GM19035 (cell line): Measurements from ENCODE around the gene PIK3R2.

Experiments
- ATAC-seq: cut with Tn5 transposase; IDR thresholded peaks from one replicate; pipeline ENCODE4 v1.9.1; 2021; ENCODE audit not compliant: unreplicated experiment

PIK3R2 gene

DNA sequence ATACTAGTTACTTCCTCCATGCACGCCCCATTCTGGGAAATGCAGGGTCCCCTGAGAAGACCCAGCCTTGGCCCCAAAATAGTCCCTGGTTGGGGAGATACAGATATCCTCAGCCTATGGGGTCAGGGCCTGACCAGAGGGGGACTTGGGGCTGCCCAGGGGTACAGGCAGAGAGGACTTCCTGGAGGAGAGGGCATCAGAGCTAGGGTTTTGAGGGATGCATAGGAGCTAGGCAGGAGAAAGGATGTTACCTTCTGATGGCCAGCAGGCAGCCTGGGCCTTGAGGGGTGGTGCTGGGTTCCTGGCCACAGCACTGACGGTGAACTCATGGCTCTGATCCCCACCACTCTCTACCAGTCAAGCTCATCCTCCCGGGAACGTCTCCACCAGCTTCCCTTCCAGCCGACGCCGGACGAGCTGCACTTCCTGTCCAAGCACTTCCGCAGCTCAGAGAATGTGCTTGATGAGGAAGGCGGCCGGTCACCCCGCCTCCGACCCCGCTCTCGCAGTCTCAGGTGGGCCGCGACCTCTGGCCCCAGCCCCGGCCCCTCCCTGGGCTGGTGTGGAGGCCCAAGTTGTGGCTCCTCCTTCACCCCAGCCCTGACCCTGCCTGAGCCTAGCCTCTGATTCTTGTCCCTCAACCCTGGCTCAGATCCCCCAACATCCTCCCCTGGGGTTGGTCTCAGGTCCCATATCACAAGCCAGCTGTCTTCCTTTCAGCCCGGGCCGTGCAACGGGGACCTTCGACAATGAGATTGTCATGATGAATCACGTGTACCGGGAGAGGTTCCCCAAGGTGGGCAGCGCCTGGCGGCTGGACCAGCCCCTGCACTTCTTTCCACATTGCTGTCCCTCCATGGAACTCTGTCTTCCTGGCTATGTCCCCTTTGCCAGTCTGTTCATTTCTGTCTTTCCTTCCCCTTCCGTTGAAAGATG, 29.8 kb upstream of the PIK3R2 start:
- no peak for ATAC-seq

DNA sequence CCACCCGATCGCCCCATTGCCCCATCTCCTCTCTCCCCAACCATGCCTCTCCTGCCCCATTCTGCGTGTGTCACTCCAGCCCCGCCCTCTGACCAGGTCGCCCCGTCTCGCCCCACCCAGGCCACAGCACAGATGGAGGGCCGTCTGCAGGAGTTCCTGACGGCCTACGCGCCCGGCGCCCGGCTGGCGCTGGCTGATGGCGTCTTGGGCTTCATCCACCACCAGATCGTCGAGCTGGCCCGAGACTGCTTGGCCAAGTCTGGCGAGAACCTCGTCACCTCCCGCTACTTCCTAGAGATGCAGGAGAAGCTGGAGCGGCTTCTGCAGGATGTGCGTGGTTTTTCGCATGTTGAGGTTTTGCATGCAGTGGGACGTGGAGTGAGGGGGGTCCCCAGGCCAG, 29.1 kb upstream of the PIK3R2 start:
- ATAC-seq = no peak

DNA sequence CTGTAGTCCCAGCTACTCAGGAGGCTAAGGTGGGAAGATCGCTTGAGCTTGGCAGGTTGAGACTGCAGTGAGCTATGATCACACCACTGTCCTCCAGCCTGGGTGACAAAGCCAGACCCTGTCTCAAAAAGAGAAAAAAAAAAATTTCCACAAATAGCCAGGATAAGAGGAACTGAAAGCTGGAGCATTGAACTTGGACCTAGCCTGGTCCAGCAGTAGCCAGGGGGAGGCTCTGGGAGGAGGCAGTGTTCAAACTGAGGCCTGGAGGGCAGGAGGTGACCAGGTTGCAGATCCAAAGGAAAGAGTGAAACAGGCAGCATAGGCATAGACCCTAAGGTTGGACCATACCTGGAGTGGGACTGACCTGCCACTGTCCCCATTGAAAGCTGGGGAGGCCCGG, 26.9 kb upstream of the PIK3R2 start:
- ATAC-seq = no peak

DNA sequence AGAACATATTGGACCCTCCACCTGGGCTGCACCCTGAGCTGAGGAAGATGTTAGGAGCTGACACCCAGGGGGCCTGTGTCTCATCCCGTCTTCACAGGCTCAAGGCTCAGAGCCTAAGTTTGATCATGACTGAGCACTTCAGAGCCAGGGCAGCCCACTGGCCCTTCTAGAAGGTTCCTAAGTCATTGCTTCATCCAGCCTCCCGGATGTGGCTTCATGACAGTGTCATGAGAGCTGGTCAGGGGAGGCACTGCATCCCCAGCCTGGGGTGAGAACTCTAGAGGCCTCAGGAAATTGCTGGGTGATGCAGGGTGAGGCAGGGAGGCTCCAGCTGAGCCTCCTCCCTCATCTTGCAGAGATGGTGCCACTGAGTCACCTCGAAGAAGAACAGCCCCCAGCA, 24.9 kb upstream of the PIK3R2 start:
- ATAC-seq = no peak

DNA sequence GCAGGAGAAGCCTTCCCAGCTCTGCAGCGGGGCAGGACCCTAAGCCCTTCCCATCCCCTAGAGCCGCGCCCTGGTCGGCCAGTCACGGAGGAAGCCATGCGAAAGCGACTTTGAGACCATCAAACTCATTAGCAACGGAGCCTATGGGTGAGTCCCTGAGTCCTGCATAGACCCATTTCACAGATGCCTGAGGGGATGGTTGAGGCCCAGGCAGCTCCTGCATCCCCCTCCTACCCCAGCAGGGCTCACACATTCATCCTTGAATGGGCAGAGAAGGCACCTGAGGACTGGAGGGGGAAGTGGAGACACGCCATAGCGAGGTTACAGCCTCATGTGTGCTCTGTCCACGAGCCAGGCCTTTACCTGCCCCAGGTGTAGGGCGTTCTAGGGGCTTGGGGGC, 24.2 kb upstream of the PIK3R2 start:
- no peak for ATAC-seq

DNA sequence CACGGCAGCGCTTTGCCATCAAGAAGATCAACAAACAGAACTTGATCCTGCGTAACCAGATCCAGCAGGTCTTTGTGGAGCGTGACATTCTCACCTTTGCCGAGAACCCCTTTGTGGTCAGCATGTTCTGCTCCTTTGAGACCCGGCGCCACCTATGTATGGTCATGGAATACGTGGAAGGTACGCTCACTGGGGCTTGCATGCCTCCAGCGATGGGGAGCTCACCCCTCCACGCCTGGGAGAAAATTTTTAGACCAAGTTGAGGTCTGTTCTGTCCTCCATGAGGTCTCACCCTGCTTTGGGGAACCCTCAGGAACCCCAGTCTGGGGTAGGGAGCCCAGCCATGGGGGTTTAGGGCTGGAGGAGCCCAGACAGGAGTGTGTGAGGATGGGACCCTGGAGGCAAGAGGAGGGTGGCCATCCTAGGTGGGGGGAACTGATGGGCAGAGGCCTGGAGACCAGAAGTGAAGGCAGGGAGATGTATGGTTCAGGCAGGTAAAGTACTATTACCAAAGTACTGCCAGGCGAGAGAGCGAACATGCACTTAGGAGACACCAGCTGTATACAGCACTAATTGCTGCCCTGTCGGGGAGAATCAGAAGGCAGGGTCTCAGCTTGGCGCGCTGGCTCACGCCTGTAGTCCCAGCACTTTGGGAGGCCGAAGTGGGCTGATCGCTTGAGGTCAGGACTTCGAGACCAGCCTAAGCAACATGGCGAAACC, 22.3 kb upstream of the PIK3R2 start:
- ATAC-seq = no peak

DNA sequence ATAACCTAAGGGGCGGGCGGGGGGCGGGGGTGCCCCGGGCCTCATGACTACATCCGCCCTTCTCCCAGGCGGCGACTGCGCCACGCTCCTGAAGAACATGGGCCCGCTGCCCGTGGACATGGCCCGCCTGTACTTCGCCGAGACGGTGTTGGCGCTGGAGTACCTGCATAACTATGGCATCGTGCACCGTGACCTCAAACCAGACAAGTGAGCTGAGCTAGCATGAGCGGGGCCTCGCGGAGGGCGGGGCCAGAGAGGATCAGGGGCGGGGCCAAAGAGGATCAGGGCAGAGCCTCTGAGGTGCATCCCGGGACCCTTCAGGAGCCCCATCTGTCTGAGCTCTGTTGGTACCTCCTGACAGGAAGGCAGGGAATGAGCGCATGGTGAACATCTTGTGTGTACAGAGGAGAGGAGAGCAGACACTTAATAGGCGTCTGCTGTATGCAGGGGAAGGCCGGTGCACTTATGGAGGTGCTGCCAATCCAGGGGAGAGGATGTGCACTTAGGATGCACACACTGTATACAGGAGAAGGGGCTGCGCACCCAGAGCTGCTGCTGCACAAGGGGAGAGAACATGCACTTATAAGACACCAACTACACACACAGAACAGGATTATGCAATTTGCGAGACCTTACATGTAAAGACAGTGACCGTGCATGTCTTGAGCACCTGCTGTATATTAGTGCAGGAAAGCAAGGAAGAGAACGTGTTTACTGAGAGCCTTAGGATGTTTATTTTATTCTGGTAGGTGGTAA, 20.9 kb upstream of the PIK3R2 start:
- ATAC-seq = no peak

DNA sequence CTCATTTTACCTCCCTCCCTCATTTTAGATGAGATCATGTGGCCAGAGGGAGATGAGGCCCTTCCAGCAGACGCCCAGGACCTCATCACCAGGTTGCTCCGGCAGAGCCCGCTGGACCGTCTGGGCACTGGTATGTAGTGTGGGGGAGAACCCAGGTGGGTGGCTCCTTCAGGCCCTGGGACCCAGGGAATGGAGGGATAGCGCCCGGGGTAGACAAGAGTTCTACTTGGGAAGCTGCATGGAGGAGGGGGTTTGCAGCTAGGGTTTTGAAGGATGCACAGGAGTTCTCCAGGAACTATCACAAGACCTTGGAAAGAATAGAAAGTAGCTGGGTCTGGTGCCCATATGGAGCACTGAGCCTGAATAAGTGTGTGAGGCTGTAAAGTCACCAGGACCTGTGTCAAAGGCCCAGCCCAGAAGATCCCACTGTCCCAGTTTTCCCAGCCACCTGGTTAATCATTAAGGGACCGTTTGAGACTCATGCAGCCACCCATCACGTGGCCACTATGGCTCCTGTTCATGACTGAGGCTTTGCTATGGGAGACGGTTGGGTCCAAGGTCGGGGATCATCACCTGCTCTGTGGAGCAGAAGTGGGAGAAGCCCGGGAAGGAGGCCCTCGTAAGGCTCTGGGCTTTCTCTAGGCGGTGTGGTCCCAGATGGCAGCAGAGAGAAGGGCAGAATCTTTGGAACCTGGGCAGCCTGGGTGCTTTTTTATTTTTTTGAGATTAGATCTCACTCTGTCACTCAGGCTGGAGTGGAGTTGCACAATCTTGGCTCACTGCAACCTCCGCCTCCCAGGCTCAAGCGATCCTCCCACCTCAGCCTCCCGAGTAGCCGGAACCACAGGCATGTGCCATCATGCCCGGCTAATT, 17.0 kb upstream of the PIK3R2 start:
- ATAC-seq = no peak

DNA sequence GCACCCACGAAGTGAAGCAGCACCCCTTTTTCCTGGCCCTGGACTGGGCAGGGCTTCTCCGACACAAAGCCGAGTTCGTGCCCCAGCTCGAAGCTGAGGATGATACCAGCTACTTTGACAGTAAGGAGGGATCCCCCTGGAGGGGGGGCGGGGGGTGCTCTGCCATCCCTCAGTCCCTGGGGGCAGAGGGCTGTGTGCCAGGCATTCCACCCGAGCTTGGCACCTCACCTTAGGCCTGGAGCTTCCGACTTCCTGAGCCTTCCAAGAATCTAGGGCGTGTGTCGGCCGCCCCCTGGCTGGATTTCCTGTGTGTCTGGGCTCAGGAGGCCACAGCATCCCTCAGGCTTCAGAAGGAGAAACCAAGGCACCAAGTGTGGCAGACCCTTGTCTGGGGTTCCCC, 15.7 kb upstream of the PIK3R2 start:
- ATAC-seq = no peak

DNA sequence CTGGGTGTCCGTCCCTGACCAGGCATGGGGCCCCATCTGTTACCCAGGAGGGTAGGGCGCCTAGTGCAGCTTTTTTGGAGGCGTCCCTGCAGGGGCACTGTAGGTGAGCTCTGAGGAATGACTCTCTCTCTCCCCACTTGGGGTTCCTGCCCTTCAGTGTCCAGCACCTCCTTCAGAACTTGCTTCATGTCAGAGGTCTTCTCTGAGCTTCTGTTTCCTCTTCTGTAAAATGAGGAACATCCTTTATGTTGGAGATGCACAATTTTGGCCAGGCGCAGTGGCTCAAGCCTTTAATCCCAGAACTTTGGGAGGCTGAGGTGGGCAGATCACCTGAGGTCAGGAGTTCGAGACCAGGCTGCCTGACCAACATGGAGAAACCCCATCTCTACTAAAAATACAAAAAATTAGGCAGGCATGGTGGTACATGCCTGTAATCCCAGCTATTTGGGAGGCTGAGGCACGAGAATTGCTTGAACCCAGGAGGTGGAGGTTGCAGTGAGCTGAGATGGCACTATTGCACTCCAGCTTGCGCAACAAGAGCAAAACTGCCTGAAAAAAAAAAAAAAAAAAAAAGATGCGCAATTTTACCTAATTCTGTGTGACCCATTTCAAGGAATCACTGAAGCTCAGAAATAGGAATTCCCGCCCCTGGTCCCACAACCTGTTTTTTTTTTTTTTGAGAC, 15.2 kb upstream of the PIK3R2 start:
- ATAC-seq = no peak

DNA sequence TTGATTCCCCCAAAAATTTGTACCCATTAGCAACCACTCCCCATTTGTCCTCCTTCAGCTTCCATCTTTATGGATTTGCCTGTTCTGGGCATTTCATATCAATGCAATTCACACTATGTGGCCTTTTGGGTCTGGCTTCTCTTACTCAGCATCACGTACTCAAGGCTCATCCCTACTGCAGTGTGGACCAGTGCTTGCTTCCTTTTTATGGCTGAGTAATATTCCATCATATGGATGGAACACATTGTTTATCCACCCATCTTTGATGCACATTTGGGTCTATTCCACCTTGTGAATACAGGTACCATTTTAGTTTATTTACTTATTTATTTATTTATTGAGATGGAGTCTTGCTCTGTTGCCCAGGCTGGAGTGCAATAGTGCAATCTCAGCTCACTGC, 12.5 kb upstream of the PIK3R2 start:
- no peak for ATAC-seq

DNA sequence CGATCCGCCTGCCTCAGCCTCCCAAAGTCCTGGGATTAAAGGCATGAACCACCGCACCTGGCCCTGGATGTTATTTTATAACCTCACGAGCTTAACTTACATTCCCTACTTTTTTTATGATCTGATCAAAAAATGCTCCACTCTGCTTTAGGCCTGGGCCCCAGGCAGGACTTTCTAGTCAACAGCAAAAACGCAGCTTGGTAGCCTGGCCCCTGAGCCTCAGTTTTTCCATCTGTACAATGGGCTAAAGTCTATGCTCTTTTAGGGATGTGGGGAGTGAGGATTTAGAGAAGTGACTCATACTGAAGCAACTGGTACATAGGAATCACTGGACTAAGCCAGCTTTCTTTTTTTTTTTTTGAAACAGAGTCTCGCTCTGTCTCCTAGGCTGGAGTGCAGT, 11.9 kb upstream of the PIK3R2 start:
- ATAC-seq = no peak

DNA sequence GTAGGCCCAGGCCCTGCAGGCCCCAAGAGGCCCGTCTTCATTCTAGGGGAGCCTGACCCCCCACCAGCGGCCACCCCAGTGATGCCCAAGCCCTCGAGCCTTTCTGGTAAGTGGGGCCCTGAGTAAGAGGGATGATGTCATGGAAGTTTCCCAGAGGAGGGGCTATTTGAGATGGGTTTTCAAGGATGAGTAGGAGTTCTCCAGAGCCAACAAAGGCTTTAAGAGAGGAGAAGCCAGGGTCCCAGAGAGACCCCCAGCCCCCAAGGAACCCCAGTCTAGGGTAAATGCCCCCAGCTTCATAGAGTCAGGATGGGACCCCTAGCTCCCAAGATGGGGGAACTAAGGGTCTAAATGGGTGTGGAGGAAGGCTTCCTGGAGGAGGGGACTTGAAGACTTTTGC, 9.1 kb upstream of the PIK3R2 start:
- ATAC-seq = no peak

DNA sequence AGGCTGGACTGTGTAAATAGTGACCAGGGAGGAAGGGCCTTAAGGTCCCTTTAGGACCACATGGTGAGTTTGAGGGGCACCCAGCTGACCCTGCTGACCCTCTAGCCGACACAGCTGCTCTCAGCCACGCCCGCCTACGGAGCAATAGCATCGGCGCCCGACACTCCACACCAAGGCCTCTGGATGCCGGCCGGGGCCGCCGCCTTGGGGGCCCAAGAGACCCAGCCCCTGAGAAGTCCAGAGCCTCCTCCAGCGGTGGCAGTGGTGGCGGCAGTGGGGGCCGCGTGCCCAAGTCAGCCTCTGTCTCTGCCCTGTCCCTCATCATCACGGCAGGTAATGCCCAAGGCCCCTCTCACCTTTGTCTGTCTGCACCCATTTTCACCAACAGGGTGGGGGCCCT, 8.6 kb upstream of the PIK3R2 start:
- ATAC-seq = no peak

DNA sequence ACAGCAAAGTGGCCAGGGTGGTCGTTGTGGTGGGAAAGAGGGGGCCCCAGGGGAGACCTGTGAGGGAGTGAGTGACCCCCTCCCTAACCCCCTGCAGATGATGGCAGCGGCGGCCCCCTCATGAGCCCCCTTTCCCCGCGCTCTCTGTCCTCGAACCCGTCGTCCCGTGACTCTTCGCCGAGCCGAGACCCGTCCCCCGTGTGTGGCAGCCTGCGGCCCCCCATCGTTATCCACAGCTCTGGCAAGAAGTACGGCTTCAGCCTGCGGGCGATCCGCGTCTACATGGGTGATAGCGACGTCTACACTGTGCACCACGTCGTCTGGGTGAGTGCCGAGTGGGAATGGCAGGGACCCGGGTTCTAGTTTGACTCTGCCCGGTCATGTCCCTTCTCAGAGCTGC, 8.1 kb upstream of the PIK3R2 start:
- no peak for ATAC-seq

DNA sequence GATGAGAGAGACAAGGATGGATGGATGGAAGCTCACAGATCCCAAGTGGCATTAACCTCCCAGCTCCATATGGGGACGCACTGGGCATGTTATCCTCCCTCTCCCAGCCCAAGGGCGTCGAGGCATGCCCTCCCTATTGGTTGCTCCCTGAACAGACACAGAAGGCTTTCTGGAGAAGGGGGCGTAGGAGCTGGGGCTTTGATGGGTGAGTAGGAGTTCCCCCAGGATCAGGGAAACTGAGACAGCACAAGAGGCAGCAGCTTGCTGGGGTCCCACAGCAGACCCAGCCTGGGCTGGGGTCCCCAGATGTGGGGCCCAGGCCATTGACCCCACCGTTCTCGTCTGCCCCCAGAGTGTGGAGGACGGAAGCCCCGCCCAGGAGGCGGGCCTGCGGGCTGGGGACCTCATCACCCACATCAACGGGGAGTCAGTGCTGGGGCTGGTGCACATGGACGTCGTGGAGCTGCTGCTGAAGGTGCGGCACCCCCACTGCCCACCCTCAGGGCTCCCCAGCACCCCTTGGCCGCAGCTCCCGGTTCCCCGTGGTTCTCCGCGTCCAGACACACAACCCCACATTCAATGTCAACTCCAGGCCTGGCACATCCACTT, 7.5 kb upstream of the PIK3R2 start:
- ATAC-seq = no peak

DNA sequence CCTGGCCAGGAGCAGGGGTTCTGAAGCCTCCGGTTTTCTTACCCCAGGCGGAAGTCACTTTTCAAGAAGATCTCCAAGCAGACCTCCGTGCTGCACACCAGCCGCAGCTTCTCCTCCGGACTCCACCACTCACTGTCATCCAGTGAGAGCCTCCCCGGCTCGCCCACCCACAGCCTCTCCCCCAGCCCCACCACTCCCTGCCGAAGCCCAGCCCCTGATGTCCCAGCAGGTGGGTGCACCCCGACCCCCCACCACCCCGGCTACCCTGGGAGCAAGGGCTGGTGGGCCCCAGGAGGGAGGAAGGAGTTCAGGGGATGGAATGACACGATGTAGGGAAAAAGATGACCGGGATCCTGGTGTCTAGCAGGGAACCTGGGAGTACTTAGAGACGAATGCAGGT, 5.6 kb upstream of the PIK3R2 start:
- no peak for ATAC-seq

DNA sequence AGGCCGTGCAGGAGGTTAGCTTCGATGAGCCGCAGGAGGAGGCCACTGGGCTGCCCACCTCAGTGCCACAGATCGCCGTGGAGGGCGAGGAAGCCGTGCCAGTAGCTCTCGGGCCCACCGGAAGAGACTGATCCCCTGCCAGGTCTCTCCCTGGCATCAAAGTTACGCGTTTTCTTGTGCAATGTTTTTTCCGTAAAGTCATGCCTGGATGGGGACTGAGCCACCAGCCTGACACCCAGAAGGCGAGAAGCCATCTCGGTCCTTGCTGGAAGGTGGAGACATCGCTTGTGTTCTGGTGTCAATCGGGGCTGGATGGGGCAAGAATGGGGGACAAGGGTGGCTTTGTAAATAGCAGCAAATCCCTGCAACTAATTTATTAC, 3.4 kb upstream of the PIK3R2 start:
- ATAC-seq = no peak

DNA sequence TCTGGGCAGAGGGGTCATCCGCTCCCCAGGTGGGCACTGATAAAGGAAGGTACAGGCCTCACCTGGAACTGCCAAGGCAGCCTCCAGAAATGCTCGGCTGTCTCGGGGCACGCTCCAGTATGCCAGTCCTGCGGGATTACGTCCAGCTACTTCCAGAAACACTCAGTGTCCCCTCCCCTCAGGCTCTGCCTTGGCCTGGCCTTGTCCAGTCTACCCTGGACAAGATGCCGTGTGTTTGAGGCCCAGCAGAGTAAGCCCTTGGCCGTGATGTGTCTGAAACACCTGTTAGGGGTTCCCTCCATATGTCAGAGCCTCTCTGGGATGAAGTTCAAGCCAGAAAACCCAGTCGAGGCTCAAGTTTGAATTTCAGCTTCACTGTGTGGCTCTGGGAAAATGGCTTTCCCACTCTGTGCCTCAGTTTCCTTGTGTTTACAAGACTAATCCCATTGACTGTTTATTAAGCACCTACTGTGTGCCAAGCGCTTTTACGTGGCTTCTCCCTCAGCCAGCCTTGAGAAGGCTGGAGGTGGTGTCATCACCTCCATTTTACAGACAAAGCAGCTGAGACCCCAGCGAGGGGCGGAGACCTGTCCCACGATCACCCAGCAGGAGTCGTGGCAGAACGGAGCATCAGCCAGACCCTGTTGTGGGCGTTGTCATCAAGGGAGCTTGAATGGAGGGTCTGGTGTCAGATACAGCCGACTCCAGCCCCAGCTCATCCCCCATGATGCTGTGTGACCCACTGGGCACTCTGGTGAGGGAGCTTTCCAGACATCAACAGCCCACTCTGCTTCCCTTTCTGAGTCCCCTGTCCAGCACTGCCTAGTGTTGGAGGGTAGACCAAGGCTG, 2.0 kb upstream of the PIK3R2 start:
- no peak for ATAC-seq
